ENCODE data around the gene ASPG. TPM values are rescaled to one million over a fixed set of nuclear protein-coding genes. Genes with fewer than 3 reads are reported as not detected.

ASPG gene
- total RNA-seq, 1 donor from 2014 or later = not detected

DNA sequence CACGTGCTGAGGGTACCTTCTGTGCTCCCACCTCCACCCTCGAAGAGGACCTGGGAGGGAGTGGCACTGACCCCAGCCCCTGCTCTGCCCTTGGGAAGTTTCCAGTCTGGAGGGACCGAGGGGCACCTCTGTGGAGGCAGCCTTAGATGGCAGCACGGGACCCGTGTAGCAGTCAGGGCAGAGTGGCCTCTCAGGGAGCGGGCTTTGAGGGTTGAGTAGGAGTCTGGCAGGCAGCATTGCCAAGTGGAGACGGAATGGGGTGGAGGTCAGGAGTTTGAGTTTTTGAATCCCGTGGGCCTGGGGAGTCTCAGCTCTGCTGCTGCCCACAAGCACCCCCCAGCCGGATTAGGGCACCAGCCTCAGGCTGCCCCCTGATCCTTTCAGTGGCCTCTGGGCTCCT lies 74.5 kb downstream of the ASPG start:
- intact Hi-C loops (cut with micrococcal nuclease) = no loop called here

DNA sequence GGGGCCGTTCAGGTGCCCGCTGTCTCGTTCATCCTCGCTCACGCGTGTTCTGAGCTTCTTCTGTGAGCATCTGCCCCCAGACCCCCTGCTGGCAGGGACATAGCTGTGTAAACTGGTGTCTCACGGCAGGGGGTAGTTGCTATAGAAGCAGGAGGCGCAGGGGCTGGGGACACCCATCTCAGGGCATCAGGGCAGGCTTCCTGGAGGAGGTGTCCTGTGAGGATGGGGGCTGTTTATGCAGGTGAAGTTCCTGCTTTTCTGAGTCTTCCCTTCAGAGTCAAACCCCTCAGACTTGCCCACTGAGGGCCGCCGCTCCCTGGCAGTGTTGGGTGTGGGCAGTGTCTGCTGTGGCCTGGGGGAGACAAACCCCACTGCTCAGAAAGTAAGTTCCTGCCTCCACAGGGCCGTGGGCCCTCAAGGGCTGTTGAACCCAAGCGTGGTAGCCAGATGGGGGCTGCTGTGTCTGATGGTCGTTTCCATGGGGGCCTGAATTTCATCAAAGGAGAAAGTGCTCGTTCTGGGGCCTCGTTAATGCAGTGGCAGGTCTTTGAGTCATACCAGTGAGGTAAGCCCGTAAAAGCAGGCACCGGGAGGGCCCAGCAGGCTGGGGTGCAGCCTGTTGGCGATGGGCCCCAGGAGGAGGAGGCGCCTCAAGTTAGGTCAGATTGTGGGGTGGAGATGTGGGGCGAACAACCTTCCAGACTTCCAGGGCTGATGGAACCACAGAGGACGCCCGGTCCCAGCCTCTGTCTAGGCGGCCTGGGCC lies 76.3 kb downstream of the ASPG start:
- intact Hi-C loops (cut with micrococcal nuclease) = no loop called here

DNA sequence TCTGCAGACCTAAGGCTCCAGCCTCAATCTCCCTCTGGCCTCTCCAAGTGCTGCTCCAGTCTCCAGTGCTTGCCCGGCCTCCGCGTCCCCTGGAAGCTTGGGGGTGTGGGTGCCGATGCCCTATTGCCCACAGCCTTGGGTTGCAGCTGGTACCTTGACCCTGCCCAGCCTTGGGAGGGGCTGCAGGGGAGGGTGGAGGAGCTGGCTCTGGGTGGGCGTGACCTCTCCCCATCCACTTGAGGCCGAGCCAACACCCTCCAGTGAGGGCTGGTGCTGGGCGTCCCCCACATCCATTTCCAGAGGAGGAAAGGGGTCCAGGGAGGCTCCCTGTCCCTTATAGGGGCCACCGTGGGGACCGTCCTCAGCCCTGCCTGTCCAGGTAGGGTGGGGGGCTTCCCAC lies 77.0 kb downstream of the ASPG start:
- intact Hi-C loops (cut with micrococcal nuclease) = no loop called here

DNA sequence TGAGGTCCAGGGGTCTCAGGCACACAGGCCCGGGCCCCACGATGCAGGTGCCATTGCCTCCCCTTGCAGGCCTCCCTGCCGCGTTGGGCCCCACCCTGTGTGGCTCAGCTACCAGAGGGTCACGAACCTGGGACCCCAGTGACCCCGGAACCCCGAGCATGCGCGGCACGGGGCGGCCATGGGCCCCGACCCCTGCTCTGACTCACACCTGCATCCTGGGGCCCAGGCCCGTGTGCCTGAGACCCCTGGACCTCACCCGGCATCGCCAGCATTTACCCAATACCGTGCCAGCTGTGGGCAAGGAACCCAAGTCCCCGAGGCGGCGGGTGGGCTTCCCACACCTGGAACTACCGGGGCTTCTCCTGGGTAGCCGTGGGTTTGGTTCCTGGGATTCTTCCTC lies 78.0 kb downstream of the ASPG start:
- intact Hi-C loops (cut with micrococcal nuclease) = no loop called here

DNA sequence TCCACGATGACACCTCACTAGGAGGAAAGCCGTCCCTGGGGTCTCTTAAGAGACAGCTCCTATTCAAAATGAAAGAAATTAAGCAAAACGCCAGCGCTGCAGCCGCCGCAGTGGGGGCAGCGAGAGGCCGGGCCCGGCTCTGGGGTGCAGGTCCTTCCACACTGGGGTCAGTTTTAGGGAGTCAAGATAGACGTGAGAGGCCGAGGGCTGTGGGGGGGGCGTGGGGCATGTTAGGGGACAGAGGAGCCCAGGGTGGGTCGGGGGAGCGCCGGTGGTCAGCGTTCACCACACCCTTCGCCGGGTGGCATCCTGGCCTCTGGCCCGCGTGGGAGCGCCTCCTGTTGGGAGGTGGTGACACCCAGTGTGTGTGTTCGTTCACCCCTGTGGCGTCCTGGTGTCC lies 78.5 kb downstream of the ASPG start:
- intact Hi-C loops (cut with micrococcal nuclease) = no loop called here

DNA sequence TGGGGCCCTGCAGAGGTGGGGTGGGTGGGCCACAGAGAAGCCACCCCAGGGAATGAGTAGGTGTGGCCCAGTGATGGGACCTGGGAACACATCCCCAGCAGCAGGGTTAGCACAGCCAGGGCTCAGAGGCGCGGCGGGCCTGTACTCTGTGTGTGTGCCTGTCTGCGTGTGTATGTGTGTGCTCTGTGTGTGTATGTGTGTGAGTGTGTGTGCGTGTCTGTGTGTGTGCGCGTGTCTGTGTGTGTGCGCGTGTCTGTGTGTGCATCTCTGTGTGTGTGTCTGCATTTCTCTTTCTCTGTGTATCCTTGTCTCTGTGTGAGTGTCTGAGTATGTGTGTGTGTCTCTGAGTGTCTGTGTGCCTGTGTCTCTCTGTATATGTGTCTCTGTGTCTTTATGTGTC lies 79.0 kb downstream of the ASPG start:
- intact Hi-C loops (cut with micrococcal nuclease) = no loop called here

Other genes with a start within 250 kb of the ASPG start
- gene PPP1R13B, start 238.1 kb upstream of the ASPG start, total RNA-seq = 8.9 and 10.3 TPM in 2 replicates
- 0.05 TPM in 1 of 2 replicates, not detected in the other for gene TDRD9, start 157.2 kb upstream of the ASPG start, total RNA-seq
- not detected in 2 replicates for gene RD3L, start 143.2 kb upstream of the ASPG start, total RNA-seq
- 0.45 and 0.55 TPM in 2 replicates for gene KIF26A, start 52.9 kb downstream of the ASPG start, total RNA-seq